CD4-positive, alpha-beta T cell treated with Interleukin-6 at 100 ng/mL for 8 hours (primary cell): ENCODE measurements around the gene ABCA5.

Experiments used
- DNase-seq: peaks from one replicate; pipeline ENCODE4 v3.0.0-alpha.2; 2020; ENCODE audit warnings: mixed read lengths, low spot score

The ABCA5 gene, protein sequence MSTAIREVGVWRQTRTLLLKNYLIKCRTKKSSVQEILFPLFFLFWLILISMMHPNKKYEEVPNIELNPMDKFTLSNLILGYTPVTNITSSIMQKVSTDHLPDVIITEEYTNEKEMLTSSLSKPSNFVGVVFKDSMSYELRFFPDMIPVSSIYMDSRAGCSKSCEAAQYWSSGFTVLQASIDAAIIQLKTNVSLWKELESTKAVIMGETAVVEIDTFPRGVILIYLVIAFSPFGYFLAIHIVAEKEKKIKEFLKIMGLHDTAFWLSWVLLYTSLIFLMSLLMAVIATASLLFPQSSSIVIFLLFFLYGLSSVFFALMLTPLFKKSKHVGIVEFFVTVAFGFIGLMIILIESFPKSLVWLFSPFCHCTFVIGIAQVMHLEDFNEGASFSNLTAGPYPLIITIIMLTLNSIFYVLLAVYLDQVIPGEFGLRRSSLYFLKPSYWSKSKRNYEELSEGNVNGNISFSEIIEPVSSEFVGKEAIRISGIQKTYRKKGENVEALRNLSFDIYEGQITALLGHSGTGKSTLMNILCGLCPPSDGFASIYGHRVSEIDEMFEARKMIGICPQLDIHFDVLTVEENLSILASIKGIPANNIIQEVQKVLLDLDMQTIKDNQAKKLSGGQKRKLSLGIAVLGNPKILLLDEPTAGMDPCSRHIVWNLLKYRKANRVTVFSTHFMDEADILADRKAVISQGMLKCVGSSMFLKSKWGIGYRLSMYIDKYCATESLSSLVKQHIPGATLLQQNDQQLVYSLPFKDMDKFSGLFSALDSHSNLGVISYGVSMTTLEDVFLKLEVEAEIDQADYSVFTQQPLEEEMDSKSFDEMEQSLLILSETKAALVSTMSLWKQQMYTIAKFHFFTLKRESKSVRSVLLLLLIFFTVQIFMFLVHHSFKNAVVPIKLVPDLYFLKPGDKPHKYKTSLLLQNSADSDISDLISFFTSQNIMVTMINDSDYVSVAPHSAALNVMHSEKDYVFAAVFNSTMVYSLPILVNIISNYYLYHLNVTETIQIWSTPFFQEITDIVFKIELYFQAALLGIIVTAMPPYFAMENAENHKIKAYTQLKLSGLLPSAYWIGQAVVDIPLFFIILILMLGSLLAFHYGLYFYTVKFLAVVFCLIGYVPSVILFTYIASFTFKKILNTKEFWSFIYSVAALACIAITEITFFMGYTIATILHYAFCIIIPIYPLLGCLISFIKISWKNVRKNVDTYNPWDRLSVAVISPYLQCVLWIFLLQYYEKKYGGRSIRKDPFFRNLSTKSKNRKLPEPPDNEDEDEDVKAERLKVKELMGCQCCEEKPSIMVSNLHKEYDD (N-terminal part only)

DNA sequence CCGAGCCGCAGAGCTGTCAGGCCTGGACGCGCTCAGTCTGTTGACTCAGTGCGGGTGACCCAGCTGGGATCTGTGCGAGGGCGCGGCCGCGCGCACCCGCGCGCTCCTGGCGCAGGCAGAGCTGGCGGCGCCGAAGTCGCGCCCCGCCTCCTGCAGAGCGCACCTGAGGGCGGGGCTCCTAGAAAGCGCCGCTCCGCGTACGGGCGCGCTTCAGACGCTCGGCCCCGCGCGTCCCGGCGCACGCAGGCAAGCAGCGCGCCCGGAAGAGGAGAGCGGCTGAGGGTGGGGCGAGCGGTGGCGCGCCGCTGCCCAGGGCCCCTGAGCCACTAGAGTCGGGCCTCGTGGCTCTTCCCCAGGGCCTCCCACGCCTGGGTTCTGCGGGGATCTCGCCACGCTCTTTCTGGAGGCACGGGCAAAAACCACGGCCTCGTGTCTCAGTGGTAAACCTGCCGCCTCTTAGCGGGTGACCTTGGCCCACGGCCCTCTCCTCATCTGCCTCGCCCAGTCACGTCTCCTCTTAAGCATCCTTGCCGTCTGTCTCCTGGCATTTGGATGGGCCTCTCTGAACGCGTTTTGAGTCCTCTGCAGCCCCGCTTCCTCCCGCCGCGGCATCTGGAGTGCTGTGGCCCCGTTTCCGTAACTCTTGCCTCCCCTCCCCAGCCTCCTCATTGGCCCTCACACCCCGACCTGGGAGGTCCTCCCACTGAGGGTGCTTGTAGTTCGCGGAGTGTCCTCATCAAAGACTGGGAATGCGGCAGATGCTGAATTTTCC, at the start of gene ABCA5:
TSS of gene ABCA5 (minus strand) at position 74 of the 772 bp plus-strand sequence. CDS start 12,718 bp downstream, outside the sequence.
- DNase-seq: peak; percentile 90

DNA sequence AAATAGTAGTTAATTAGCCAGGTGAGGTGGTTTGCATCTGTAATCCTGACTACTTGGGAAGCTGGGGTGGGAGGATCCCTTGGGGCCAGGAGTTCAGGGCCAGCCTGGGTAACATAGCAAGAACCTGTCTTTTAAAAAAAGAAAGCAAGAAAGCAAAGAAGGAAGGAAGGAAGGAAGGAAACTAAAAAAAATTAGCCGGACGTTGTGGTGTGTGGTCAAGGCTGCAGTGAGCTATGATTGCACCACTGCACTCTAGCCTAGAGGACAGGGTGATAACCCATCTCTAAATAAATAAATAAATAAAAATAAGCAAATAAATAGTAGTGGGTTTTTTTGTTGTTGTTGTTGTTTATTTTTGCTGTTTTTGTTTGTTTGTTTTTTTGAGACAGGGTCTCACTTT, 48.3 kb upstream of the ABCA5 start:
- no peak for DNase-seq

DNA sequence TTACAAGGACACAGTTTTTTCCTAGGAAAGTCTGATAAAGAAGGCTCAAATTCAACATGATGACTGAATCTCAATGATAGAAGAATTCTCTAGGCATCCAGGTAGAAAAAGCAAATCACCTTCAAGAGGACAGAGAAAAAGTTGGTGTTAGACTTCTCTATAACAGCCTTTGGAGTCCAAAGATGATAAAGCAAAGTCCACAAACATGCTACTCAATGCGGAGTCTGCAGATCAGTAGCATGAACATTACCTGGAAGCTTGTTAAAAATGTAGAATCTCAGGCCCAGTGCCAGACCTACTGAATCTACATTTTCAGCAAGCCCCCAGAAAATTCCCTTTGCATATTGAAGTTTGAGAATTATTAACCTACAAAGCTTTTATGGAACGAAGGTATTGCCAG, 46.1 kb upstream of the ABCA5 start:
- no peak for DNase-seq

DNA sequence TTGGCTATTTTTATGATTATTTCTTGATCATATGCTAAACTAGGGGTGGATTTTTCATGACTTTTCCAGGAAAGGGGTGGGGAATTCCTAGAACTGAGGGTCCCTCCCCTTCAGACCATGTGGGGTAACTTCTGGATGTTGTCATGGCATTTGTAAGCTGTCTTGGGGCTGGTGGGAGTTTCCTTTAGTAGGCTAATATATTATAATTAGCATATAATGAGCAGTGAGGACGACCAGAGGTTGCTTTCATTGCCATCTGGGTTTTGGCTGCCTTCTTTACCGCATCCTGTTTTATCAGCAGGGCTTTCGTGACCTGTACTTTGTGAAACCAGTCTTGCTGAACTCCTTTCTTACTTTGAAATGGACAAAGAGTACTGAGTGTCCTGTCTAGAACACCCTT, 40.4 kb upstream of the ABCA5 start:
- no peak for DNase-seq

DNA sequence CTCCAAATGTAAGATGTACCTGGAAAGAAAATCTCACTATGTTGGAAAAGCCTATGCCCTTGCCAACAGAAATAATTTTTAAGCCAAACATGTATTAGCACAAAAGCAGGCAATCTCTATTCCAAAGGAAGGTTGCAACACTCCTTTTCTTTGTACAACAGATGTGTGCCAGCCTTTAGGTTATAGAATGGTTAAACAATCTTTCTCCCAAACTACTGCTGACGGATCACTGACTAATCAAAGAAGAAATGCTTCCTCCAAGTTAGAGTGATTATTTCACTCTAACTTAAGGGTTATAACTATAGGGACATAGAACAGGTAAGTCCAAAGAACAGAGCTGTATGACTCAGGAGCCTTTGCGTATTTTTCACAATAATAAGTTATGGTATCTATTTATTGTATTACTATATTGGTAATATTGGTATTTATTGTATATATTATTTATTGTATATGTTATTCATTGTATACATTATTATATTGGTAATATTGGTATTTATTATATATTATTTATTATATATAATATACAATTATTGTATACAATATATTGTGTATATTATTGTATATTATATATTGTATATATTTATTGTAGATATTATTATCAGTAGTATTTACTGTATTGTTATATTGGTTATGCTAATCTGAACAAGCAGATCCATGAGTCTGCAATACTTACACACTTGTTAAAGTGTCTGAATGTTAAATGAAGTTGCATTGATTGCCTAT, 36.7 kb upstream of the ABCA5 start:
- DNase-seq: no peak

DNA sequence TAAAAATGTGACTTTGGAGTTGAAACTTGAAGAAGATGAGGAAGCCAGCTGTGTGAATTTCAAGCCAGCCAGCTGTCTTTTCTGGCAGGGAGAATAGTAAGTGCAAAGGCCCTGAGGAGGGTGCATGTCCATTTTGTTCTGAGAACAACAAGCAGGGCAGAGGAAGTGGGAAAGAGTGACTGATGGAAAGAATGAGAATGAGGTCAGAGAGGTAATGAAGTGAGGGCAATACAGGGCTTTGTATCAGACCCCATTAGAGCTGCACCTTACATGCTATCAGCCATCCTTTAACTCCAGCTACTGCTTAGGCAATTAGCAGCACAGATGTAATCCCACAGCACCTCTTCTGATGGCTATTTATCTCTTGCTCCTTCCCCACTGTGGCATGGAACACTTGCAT, 34.2 kb upstream of the ABCA5 start:
- no peak for DNase-seq

DNA sequence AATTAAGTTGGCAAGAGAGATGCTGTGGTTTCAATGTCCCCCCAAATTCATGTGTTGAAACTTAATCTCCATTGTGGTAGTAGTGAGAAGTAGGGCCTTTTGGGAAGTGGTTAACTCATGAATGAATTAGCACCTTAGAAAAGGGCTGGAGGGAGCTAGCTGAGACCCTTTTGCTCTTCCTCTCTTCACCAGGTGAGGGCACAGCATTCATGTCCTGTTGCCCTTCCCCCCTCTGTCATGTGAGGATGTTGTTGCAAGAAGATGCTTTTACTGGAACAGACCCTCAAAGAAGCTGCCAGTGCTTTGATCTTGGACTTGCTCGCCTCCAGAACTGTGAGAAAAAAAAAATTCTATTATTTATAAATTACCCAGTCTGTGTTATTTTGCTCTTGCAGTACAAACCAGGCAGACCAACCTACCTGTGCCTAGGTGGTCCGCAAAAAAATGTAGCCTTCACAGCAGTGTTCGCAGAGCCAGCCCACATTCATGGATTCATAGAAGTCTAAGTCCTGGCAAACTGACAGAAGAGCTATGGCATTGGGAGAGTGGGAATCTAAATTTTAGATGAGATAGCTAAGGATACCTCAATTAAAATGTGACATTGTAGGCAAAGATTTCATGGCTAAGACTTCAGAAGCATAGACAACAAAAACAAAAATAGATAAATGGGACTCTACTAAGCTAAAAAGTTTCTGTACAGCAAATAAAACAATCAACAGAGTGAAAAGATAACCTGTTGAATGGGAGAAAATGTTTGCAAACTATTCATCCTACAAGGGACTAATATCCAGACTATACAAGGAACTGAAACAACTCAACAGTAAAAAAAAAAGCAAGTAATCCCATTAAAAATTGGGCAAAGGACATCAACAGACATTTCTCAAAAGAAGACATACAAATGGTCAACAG, 32.0 kb upstream of the ABCA5 start:
- DNase-seq: peak; percentile 3

DNA sequence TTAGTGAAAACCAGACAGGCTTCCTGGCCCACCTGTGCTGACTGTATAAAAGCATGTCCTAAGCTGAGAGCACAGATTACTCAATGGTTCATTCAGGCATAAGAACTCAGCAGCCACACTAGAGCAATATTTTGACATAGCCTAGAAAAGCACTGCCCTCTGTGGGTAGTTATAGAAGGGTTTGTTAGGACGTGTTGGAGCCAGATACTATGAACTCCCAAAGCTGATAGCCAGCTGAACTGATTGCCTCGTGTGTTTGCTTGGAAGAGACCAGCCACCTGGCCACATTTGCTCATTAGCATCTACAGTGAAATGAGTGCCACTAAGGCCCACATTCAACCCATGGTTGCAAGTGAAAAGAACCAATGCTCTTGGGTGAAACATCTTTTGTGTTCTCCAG, 30.8 kb upstream of the ABCA5 start:
- DNase-seq: no peak

DNA sequence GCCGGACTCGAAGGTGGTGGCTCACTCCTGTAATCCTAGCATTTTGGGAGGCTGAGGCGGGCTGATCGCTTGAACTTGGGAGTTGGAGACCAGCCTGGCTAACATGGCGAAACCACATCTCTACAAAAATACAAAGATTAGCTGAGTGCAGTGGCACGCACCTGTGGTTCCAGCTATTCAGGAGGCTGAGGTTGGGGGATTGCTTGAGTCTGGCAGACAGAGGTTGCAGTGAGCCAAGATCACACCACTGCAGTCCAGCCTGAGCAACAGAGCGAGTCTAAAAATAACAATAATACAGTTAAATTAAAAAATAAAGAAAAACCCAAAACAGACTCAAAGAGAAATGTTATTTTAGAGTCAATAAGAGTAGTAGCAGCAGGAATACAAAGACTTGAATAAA, 29.7 kb upstream of the ABCA5 start:
- no peak for DNase-seq

DNA sequence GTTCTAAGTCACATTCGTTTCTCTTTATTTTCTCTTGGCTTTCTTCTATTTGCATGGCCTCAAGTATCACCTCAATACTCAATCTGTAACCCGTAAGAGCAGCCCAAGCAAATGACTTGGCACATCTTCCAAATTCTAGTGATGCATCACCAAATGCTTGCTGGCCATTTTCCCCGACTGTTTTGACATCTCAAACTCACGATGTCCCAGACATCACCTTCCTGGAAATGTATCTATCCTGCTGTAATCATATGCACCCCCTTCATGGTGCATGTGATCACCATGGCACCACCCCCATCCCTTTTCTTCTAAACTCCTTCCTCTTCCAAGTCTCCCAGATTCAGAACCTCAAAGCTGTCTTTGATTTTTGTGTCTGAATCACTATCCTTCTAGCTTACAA, 24.0 kb upstream of the ABCA5 start:
- DNase-seq: no peak

DNA sequence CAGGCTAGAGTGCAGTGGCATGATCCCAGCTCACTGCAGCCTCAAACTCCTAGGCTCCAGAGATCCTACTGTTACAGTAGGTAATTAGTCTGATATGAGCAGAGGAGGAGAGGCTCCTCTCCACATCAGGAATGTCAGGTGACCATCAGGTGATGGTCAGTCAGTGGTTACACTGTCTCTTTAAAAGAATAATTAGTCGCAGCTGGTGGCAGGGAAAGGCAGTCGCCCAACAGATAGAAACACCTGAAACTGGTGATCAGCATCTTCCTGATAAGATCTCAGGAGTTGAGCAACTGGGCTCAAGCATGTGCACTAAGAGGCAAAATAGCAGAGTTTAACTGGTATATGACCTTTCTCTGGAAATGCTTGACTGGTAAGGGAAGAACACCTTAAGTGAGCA, 21.5 kb upstream of the ABCA5 start:
- no peak for DNase-seq

DNA sequence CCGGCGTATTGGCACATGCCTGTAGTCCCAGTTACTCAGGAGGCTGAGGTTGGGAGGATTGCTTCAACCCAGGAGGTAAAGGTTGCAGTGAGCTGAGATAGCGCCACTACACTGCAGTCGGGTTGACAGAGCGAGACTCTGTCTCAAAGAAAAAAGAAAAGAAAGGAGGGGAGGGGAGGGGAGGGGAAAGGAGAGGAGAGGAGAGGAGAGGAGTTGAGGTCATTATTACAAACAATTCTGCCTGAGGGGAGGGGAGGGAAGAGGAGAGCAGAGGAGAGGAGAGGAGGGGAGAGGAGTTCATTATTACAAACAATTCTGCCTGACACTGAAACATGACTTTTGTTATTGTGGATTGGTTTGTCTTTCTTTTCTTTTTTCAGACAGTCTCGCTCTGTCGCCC, 19.8 kb upstream of the ABCA5 start:
- no peak for DNase-seq

DNA sequence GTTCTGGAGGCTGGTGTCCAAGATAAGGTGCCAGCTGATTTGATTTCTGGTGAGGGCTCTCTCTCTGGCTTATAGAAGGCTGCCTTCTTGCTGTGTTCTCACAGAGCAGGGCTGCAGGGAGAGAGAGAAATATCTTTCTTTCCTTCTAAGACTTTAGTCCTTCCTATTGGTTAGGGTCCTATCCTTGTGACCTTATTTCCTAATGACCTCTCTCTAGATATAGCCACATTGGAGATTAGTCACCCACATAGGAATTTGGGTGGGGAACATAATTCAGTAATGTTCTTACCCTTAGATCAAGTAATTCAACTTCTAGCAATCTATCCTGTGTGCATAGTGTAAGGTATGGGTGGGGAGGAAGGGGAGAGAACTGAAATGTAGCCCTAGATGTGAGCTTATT, 18.0 kb upstream of the ABCA5 start:
- no peak for DNase-seq

DNA sequence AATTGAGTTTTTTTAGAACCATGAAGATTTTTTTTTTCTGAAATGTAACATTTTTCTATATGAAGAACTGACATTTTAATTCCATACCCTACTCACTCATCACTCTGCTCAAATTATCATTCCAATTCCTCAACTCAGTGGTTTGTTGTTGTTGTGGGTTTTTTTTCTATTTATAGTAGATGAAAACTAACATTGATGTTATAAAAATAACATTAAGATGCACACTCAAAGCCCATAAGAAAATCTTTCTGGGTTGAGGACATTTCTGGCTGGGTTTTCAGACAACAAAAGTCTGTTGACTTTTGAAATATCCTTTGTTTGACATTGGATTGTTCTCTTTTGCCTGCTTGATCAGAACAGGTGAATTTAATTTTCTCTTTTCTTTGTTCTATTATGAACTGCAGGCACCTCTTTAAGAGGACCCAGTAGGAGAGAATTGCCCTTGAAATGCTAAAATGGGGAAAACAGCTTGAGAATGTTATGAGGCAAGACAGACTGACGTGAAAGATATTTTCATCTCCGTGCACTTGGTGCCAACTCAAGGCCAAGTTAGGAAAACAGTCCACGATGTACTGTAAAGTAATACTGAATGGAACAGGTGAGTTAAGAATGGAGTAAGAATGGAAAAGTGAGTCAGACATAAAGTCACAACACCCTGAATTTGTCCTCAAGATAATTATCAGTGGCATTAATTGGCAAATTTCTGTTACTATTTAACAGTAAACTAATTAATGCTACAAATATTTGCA, 16.1 kb upstream of the ABCA5 start:
- no peak for DNase-seq

DNA sequence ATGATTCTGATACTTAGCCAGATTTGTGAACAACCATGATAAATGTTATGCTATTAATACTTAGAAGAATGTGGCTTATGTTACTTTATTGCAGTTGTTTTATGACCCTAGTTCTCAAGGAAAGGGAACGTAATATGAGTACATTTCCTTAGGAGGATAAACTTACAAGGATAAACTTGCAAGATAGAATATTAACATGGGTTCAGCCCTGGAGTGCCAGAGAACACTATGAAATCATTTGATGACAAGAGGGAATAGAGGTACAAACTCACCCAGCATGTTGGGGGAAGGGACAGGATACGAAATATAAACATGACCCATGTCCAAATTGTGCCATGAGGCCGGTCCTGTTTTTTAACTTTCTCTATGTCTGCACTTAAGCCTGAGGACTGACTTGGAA, 13.0 kb upstream of the ABCA5 start:
- no peak for DNase-seq

DNA sequence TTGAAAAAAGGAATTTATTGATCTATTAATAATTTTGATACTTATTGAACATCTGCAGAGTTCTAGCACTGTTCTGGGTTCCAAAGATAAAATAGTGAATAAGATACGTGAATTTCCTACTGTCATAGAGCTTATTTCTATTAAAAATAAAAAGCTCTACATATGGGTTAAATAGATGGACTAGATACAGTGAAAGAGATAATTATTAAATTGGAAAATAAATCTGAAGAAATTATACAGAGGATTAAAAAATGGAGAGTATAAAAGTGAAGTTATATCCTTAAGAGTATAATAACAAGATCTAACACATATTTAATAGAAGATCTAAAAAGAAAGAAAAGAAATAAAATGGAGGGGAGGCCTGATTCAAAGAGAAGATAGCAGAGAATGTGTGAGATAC, 10.1 kb upstream of the ABCA5 start:
- DNase-seq: no peak

DNA sequence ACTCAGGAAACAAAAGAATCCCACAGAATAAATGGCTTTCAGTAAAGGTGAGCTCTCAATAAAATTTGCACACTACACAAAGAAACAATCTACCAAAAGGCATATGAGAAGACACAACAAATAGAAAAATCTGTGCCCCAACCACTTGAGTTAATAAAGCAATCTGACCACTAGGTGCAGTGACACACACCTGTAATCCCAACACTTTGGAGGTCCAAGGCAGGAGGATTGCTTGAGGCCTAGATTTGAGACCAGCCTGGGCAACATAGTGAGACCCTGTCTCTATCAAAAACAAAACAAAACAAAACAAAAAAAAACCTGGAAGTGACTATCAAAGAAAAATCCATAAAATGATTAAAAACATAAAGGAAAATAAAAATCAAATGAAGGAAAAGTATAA, 9.6 kb upstream of the ABCA5 start:
- DNase-seq: no peak

DNA sequence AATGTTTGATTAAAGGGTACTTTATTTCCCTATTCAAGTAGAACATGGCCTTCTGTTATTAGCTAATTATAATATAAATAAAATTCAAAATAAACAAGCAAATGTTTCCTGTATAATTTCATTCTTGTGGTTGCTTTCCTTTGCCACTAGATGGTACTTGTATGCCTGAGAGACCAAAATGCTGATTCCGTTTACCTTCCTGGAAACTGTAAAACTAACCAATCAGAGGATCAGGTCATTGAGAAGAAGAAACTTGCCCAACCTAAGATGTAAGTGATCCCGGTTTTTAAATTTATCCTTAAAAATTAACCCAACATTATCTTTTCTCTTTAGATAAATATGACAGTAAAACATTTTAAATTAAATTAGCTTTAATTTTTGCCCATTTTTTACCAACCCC, 8.1 kb upstream of the ABCA5 start:
- no peak for DNase-seq

DNA sequence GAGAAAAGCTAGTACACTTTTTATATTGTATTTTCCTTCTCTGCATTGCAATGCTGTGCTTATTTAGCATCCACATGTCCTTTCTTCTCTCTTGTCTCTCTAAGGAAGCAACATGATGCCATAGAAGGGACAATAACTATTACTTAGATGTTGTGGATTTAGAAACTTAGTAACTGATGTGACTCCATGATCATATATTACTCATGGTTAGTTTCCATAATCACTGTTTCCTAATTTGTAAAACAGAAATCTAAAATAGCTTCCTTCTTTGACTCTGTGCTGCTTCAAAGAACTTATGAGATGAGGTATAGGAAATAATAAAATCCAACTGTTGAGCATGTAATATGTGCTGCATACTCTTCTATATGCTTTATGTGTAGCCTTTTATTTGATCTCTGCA, 6.6 kb upstream of the ABCA5 start:
- DNase-seq: no peak
